Bronchial epithelial cell (primary cell): ENCODE results near the gene CCR5. TPM values are rescaled to one million over a fixed set of nuclear protein-coding genes. Genes with fewer than 3 reads are reported as not detected.

Source experiments
- DNase-seq: peaks from one replicate; pipeline ENCODE4 v3.0.0-alpha.2; 2010; ENCODE audit warnings: low read depth
- FAIRE-seq: peaks from 2 replicates; lab custom pipeline; 2011; peaks lifted over from hg19 to GRCh38; lab: Jason Lieb, UNC
- H3K27me3 ChIP-seq: 2 replicates; pipeline ENCODE4 v1.5.1; 2011; ENCODE audit warnings: low read length; ENCODE audit not compliant: control insufficient read depth, insufficient read depth
- H3K36me3 ChIP-seq: 2 replicates; pipeline ENCODE4 v1.5.1; 2011; ENCODE audit warnings: low read length; ENCODE audit not compliant: control insufficient read depth, insufficient read depth
- H3K4me3 ChIP-seq: 2 replicates; pipeline ENCODE4 v1.5.1; 2011; ENCODE audit warnings: mild to moderate bottlenecking, low read depth, low read length, control low read depth
- total RNA-seq: library from RNA; depleted of rRNA; stranded (reverse); fragments of >200 nt; gene quantifications from 2 replicates; pipeline ENCODE4 v1.2.1, GENCODE V29; 2014
- TF ChIP-seq, protein P1 (sequence below): IDR thresholded peaks from 2 replicates; pipeline ENCODE4 v1.5.1; 2011; ENCODE audit warnings: mild to moderate bottlenecking, moderate library complexity, low read length, control low read depth, inconsistent platforms; ENCODE audit not compliant: insufficient read depth, severe bottlenecking

CCR5 gene
- total RNA-seq, 1 donor from 2014 or later = not detected

DNA sequence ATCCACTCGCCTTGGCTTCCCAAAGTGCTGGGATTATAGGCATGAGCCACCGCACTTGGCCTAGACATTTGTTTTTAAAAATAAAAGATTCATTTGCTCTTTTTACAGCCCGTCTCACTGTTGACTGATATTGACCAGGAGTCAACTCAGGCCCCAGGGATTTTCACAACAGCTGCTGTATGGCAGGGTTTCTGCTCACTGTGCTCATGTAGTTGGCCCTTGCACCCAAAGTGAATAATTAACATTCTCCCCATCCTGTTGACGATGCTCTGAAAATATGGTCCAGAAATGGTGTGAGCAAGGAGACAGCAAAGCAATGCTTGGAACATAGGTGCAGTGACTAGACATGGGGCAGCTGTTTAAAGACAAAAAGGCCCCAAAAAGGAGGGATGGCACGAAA lies 2.9 kb upstream of the CCR5 start:
- Histone ChIP-seq H3K27me3 (peaks cover 2% of the 10 kb centered on the region), H3K36me3 (no peaks in the 10 kb centered on the region), H3K4me3 (no peak overlapping the region)
- TF ChIP-seq, protein P1, sequence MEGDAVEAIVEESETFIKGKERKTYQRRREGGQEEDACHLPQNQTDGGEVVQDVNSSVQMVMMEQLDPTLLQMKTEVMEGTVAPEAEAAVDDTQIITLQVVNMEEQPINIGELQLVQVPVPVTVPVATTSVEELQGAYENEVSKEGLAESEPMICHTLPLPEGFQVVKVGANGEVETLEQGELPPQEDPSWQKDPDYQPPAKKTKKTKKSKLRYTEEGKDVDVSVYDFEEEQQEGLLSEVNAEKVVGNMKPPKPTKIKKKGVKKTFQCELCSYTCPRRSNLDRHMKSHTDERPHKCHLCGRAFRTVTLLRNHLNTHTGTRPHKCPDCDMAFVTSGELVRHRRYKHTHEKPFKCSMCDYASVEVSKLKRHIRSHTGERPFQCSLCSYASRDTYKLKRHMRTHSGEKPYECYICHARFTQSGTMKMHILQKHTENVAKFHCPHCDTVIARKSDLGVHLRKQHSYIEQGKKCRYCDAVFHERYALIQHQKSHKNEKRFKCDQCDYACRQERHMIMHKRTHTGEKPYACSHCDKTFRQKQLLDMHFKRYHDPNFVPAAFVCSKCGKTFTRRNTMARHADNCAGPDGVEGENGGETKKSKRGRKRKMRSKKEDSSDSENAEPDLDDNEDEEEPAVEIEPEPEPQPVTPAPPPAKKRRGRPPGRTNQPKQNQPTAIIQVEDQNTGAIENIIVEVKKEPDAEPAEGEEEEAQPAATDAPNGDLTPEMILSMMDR = no peak
- FAIRE-seq (no peak), DNase-seq (no peak)

DNA sequence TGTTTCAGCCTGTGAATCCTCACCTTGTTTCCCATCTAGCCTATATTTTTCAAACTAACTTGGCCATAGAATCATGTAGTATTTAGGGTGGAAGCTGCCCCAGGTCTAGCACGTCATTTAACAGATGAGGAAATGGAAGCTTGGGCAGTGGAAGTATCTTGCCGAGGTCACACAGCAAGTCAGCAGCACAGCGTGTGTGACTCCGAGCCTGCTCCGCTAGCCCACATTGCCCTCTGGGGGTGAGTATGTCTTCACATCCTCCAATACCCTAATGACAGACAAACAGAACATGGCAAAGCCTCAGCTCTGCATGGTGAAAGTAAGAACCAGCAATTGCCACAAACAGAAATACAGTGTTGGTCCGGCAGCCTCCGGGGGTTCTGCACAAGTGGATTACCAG lies 2.2 kb upstream of the CCR5 start:
- TF ChIP-seq, protein P1 = no peak
- Histone ChIP-seq H3K27me3 (peaks cover 2% of the 10 kb centered on the region), H3K36me3 (no peaks in the 10 kb centered on the region), H3K4me3 (no peak overlapping the region)
- FAIRE-seq (no peak), DNase-seq (no peak)

DNA sequence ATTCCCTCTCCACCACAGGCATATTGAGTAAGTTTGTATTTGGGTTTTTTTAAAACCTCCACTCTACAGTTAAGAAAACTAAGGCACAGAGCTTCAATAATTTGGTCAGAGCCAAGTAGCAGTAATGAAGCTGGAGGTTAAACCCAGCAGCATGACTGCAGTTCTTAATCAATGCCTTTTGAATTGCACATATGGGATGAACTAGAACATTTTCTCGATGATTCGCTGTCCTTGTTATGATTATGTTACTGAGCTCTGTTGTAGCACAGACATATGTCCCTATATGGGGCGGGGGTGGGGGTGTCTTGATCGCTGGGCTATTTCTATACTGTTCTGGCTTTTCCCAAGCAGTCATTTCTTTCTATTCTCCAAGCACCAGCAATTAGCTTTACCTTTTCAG lies 1.6 kb upstream of the CCR5 start:
- H3K36me3 ChIP-seq = no peaks in the 10 kb centered on the region
- TF ChIP-seq, protein P1 = no peak
- no peak for FAIRE-seq
- no peak for DNase-seq
- no peak overlapping the region for H3K4me3 ChIP-seq
- H3K27me3 ChIP-seq = peaks cover 2% of the 10 kb centered on the region

DNA sequence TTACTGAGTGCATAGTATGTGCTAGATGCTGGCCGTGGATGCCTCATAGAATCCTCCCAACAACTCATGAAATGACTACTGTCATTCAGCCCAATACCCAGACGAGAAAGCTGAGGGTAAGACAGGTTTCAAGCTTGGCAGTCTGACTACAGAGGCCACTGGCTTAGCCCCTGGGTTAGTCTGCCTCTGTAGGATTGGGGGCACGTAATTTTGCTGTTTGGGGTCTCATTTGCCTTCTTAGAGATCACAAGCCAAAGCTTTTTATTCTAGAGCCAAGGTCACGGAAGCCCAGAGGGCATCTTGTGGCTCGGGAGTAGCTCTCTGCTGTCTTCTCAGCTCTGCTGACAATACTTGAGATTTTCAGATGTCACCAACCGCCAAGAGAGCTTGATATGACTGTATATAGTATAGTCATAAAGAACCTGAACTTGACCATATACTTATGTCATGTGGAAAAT lies 1.0 kb upstream of the CCR5 start:
- Histone ChIP-seq H3K36me3 (no peaks in the 10 kb centered on the region), H3K27me3 (peaks cover 6% of the 10 kb centered on the region), H3K4me3 (no peak overlapping the region)
- TF ChIP-seq, protein P1 = no peak
- DNase-seq (no peak), FAIRE-seq (no peak)

DNA sequence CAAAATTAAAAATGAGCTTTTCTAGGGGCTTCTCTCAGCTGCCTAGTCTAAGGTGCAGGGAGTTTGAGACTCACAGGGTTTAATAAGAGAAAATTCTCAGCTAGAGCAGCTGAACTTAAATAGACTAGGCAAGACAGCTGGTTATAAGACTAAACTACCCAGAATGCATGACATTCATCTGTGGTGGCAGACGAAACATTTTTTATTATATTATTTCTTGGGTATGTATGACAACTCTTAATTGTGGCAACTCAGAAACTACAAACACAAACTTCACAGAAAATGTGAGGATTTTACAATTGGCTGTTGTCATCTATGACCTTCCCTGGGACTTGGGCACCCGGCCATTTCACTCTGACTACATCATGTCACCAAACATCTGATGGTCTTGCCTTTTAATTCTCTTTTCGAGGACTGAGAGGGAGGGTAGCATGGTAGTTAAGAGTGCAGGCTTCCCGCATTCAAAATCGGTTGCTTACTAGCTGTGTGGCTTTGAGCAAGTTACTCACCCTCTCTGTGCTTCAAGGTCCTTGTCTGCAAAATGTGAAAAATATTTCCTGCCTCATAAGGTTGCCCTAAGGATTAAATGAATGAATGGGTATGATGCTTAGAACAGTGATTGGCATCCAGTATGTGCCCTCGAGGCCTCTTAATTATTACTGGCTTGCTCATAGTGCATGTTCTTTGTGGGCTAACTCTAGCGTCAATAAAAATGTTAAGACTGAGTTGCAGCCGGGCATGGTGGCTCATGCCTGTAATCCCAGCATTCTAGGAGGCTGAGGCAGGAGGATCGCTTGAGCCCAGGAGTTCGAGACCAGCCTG lies 984 bp downstream of the CCR5 start:
- FAIRE-seq (no peak), DNase-seq (no peak)
- H3K27me3 ChIP-seq = peaks cover 7% of the 10 kb centered on the region
- H3K4me3 ChIP-seq = no peak overlapping the region
- H3K36me3 ChIP-seq = no peaks in the 10 kb centered on the region
- TF ChIP-seq, protein P1 = no peak
